AG09309 (cell line): Measurements from ENCODE around the gene PLEKHA6.

Source experiments
- DNase-seq: peaks from one replicate; pipeline ENCODE4 v3.0.0-alpha.2; 2010; ENCODE audit warnings: low read depth
- H3K4me3 ChIP-seq: 2 replicates; pipeline ENCODE4 v1.5.1; 2011; ENCODE audit warnings: mild to moderate bottlenecking, low read depth, low read length, moderate library complexity; ENCODE audit not compliant: control insufficient read depth
- TF ChIP-seq, protein P1 (sequence below): IDR thresholded peaks from 2 replicates; pipeline ENCODE4 v1.5.1; 2011; ENCODE audit warnings: mild to moderate bottlenecking, low read depth, low read length, inconsistent platforms; ENCODE audit not compliant: insufficient read depth, control insufficient read depth; ENCODE audit errors: missing control alignments

PLEKHA6 gene

GRCh38 chr1:204359474-204360255, at the start of gene PLEKHA6:
TSS of gene PLEKHA6 (minus strand) at chr1:204359929. CDS start at chr1:204273727, 86,202 bp downstream.
- TF ChIP-seq, protein P1, sequence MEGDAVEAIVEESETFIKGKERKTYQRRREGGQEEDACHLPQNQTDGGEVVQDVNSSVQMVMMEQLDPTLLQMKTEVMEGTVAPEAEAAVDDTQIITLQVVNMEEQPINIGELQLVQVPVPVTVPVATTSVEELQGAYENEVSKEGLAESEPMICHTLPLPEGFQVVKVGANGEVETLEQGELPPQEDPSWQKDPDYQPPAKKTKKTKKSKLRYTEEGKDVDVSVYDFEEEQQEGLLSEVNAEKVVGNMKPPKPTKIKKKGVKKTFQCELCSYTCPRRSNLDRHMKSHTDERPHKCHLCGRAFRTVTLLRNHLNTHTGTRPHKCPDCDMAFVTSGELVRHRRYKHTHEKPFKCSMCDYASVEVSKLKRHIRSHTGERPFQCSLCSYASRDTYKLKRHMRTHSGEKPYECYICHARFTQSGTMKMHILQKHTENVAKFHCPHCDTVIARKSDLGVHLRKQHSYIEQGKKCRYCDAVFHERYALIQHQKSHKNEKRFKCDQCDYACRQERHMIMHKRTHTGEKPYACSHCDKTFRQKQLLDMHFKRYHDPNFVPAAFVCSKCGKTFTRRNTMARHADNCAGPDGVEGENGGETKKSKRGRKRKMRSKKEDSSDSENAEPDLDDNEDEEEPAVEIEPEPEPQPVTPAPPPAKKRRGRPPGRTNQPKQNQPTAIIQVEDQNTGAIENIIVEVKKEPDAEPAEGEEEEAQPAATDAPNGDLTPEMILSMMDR = peak; percentile 74
- peak within 1 kb of the TSS; percentile 41 for H3K4me3 ChIP-seq
- peak; percentile 18 for DNase-seq

DNA sequence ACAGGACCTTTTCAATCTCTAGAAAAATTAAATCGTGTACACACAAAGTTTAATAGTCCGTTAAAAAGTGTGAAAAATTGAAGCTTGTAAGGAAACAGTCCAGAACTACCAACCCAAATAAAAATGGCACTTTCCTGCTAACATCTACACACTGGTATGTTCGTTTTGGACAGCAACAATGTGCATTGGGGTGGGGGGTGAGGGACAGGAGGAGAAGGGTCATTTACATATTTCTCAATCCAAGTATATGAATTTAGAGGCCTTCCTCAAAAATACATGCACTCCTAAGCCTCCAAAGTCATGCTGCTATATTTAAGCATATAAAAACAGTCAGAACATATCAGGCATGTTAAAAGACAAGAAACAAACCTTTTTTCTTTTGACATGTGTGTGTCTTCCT, 49.4 kb upstream of the PLEKHA6 start:
- DNase-seq = no peak
- peak overlapping the region; percentile 72 for H3K4me3 ChIP-seq
- TF ChIP-seq, protein P1 = no peak

DNA sequence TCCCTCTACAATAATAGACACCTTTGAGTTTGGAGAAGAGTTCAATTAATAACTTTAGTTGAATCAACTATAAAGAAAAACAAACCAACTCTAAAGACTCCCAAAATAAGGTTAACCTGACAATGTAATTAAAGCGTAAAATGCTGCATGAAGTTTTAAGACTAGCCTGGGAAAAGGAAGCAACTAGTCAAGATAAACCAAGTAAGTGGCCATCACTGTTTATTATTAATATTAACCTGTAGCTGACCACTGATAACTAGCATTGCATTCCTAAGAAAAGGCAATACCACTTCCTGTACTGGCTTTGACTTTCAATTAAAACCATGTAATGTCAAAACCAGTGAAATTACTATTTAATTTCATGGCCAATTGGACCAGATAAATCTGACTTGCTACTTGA, 48.9 kb upstream of the PLEKHA6 start:
- H3K4me3 ChIP-seq = peak overlapping the region; percentile 72
- no peak for DNase-seq
- TF ChIP-seq, protein P1 = no peak

GRCh38 chr1:204408074-204408507, 48.4 kb upstream of the PLEKHA6 start:
- TF ChIP-seq, protein P1 = no peak

DNA sequence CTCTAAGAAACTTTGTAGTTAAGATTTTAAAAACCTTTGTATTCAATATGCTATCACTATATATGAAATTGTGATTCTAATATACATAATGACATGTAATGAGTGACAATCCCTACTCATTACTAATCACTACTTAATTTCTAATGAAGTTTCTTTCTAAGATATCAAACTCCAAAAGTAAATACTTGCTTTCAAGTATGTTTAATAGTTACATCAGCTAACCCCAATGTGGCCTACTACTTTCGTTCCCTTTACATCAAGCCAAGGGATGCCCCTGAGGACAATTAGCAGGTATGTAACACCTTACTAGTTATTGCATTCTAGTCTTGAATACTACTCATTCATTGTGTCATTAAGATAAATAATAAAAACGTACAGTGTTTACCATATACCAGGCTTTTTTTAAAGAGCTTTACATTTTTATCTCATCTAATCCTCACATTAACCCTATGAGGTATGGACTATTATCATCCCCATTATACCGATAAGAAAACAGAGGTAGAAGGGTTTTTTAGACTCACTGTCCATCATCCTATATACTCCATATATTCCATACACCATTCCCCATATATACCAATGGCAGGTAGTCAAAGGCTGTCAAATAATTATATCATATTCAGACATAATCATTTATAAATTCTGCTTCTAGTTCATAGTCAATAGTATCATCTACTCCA, 47.7 kb upstream of the PLEKHA6 start:
- TF ChIP-seq, protein P1 = no peak
- no peak for DNase-seq
- H3K4me3 ChIP-seq = peak overlapping the region; percentile 72

More at GRCh38 chr1:204408074-204408507, 48.4 kb upstream of the PLEKHA6 start:
- no peak for DNase-seq
- peak overlapping the region; percentile 72 for H3K4me3 ChIP-seq

- no peak for DNase-seq
- peak overlapping the region; percentile 39 for H3K4me3 ChIP-seq
- TF ChIP-seq, protein P1 = no peak
Measured at GRCh38 chr1:204406621-204407020, 46.9 kb upstream of the PLEKHA6 start.
